ENCODE data around the gene FGD5.

GRCh38 chr3:14843321-14843720 is 24.6 kb downstream of the FGD5 start:
- TF ChIP-seq EZH2 (IDR thresholded peaks at IDR 0.05; ENCODE audit: low read length, missing control alignments): no peak
- no peak for TF ChIP-seq CTCF (conservative IDR thresholded peaks at IDR 0.05 in 1 of 2, IDR thresholded peaks at IDR 0.05 in 1 of 2; ENCODE audit: low read depth in 1 of 2, low read length in 2 of 2)
